Left ventricle myocardium inferior (tissue), 1 donor: ENCODE results near the gene LDLRAD4. TPM values are rescaled to one million over a fixed set of nuclear protein-coding genes. Genes with fewer than 3 reads are reported as not detected.

Experiments
- DNase-seq: peaks from one replicate; pipeline ENCODE4 v3.0.0-alpha.2; 2020
- H3K27ac ChIP-seq: fragments of 200-600 bp; replicated peaks from 2 replicates; pipeline ENCODE4 v1.8.0; 2021
- H3K27me3 ChIP-seq: fragments of 200-600 bp; 2 replicates; pipeline ENCODE4 v1.8.0; 2021; ENCODE audit warnings: low read depth
- H3K36me3 ChIP-seq: fragments of 200-600 bp; 2 replicates; pipeline ENCODE4 v1.8.0; 2021
- H3K4me1 ChIP-seq: fragments of 200-600 bp; 2 replicates; pipeline ENCODE4 v1.8.0; 2021
- H3K4me3 ChIP-seq: fragments of 200-600 bp; 2 replicates; pipeline ENCODE4 v1.8.0; 2021; ENCODE audit warnings: mild to moderate bottlenecking, moderate library complexity
- H3K9me3 ChIP-seq: fragments of 200-600 bp; replicated peaks from 2 replicates; pipeline ENCODE4 v1.8.0; 2021
- CTCF ChIP-seq: fragments of 200-600 bp; IDR thresholded peaks from 2 replicates; pipeline ENCODE4 v1.8.0; 2021; ENCODE audit warnings: antibody characterized with exemption, mild to moderate bottlenecking, borderline replicate concordance
- intact Hi-C: fragments of 100-400 bp; cut with micrococcal nuclease; formaldehyde crosslinking; loops from one replicate; pipeline ENCODE4 v1.11.0; 2022
- total RNA-seq: library from RNA; stranded (reverse); fragmentation: NEBNext Ultra II Directional; extraction: Animal tissue kit (Norgen Biotek cat#: 25700); gene quantifications from one replicate; pipeline ENCODE4 v1.2.1, GENCODE V29; 2021
- donor health status: DM: no; HTN: yes; CAD: no; lungs with severe emphysema.

LDLRAD4 gene
- total RNA-seq, 1 donor from 2014 or later: 43.3 TPM

- peak overlapping the region; percentile 47 for H3K27ac ChIP-seq
- no peaks in the 10 kb centered on the region for H3K27me3 ChIP-seq
- no peak for TF ChIP-seq CTCF
- peaks cover 48% of the 10 kb centered on the region for H3K4me1 ChIP-seq
- no peak for DNase-seq
- intact Hi-C loops: no loop called here
- no peak overlapping the region for H3K4me3 ChIP-seq
- no peaks in the 10 kb centered on the region for H3K9me3 ChIP-seq
- no peaks in the 10 kb centered on the region for H3K36me3 ChIP-seq
Observed at GRCh38 chr18:13289481-13290205, 71.1 kb downstream of the LDLRAD4 start.

- Histone ChIP-seq H3K9me3 (no peaks in the 10 kb centered on the region), H3K4me1 (peaks cover 39% of the 10 kb centered on the region), H3K27ac (no peak overlapping the region), H3K4me3 (no peak overlapping the region), H3K36me3 (no peaks in the 10 kb centered on the region), H3K27me3 (no peaks in the 10 kb centered on the region)
- no peak for TF ChIP-seq CTCF
- no peak for DNase-seq
- intact Hi-C loops: no loop called here
Observed at GRCh38 chr18:13290856-13291271, 72.3 kb downstream of the LDLRAD4 start.

- no peak for TF ChIP-seq CTCF
- Histone ChIP-seq H3K27me3 (no peaks in the 10 kb centered on the region), H3K4me1 (peaks cover 39% of the 10 kb centered on the region), H3K4me3 (no peak overlapping the region), H3K27ac (no peak overlapping the region), H3K36me3 (no peaks in the 10 kb centered on the region), H3K9me3 (no peaks in the 10 kb centered on the region)
- DNase-seq: no peak
- intact Hi-C loops: no loop called here
Observed at GRCh38 chr18:13291299-13291698, 72.7 kb downstream of the LDLRAD4 start.

- Histone ChIP-seq H3K27me3 (no peaks in the 10 kb centered on the region), H3K27ac (no peak overlapping the region), H3K9me3 (no peaks in the 10 kb centered on the region), H3K36me3 (no peaks in the 10 kb centered on the region), H3K4me1 (peaks cover 36% of the 10 kb centered on the region), H3K4me3 (no peak overlapping the region)
- intact Hi-C loops: no loop called here
- no peak for DNase-seq
- TF ChIP-seq CTCF: no peak
Observed at GRCh38 chr18:13291745-13292447, 73.3 kb downstream of the LDLRAD4 start.

- H3K4me1 ChIP-seq: peaks cover 33% of the 10 kb centered on the region
- no peak overlapping the region for H3K27ac ChIP-seq
- no peak for DNase-seq
- no peaks in the 10 kb centered on the region for H3K36me3 ChIP-seq
- TF ChIP-seq CTCF: no peak
- no peaks in the 10 kb centered on the region for H3K27me3 ChIP-seq
- no peak overlapping the region for H3K4me3 ChIP-seq
- intact Hi-C loops: no loop called here
- H3K9me3 ChIP-seq: no peaks in the 10 kb centered on the region
Observed at GRCh38 chr18:13292736-13293135, 74.2 kb downstream of the LDLRAD4 start.
